Measurements from ENCODE around the gene TRIO.

TRIO gene

GRCh38 chr5:14397717-14398116 is 254.6 kb downstream of the TRIO start:
- peak; percentile 52 for ATAC-seq
- TF ChIP-seq ESRRG (CRISPR knock-in tag; IDR thresholded peaks at IDR 0.05) (no peak), ISL1 (CRISPR knock-in tag; IDR thresholded peaks at IDR 0.05) (peak; percentile 34), PATZ1 (CRISPR knock-in tag; IDR thresholded peaks at IDR 0.05; ENCODE audit: borderline replicate concordance) (no peak), ZNF565 (CRISPR knock-in tag; conservative IDR thresholded peaks at IDR 0.05; ENCODE audit: low read depth) (no peak), ZNF8 (CRISPR knock-in tag; IDR thresholded peaks at IDR 0.05) (no peak), CSDC2 (CRISPR knock-in tag; IDR thresholded peaks at IDR 0.05) (peak; percentile 76; the same call in 1 of the 2 replicates), SNAI2 (CRISPR knock-in tag; IDR thresholded peaks at IDR 0.05) (0 out of 2 replicates have a peak, but pooled peaks have one; percentile 25)

- ATAC-seq: peak; percentile 51
- no peak for TF ChIP-seq CSDC2 (CRISPR knock-in tag; IDR thresholded peaks at IDR 0.05)
- TF ChIP-seq ISL1 (CRISPR knock-in tag; IDR thresholded peaks at IDR 0.05): peak; percentile 36; the same call in 1 of the 2 replicates
- TF ChIP-seq PATZ1 (CRISPR knock-in tag; IDR thresholded peaks at IDR 0.05; ENCODE audit: borderline replicate concordance): no peak
- TF ChIP-seq BACH2 (CRISPR knock-in tag; IDR thresholded peaks at IDR 0.05; ENCODE audit: borderline replicate concordance): no peak
- no peak for TF ChIP-seq ZC3H10 (CRISPR knock-in tag; IDR thresholded peaks at IDR 0.05)
These were observed 256.0 kb downstream of the TRIO start for GRCh38 chr5:14399054-14399692.

GRCh38 chr5:14400085-14400484 is 256.9 kb downstream of the TRIO start:
- ATAC-seq: peak; percentile 64

More at GRCh38 chr5:14400085-14400484, 256.9 kb downstream of the TRIO start:
- TF ChIP-seq CSRNP3 (CRISPR knock-in tag; IDR thresholded peaks at IDR 0.05): peak; percentile 86; the same call in 1 of the 2 replicates
- no peak for TF ChIP-seq OSR1 (CRISPR knock-in tag; IDR thresholded peaks at IDR 0.05)
- TF ChIP-seq BACH2 (CRISPR knock-in tag; IDR thresholded peaks at IDR 0.05; ENCODE audit: borderline replicate concordance): no peak
- peak; percentile 84 for TF ChIP-seq ZC3H10 (CRISPR knock-in tag; IDR thresholded peaks at IDR 0.05)
- TF ChIP-seq ZFP3 (CRISPR knock-in tag; IDR thresholded peaks at IDR 0.05): peak; percentile 55; the same call in 1 of the 2 replicates
- TF ChIP-seq SNAI2 (CRISPR knock-in tag; IDR thresholded peaks at IDR 0.05): peak; percentile 85; the same call in 1 of the 2 replicates
- TF ChIP-seq CREB5 (CRISPR knock-in tag; IDR thresholded peaks at IDR 0.05; ENCODE audit: low read depth): peak; percentile 97
- no peak for TF ChIP-seq ZNF70 (CRISPR knock-in tag; IDR thresholded peaks at IDR 0.05)
- peak; percentile 93; the same call in 1 of the 2 replicates for TF ChIP-seq TOX (CRISPR knock-in tag; IDR thresholded peaks at IDR 0.05; ENCODE audit: borderline replicate concordance)
- TF ChIP-seq ESRRG (CRISPR knock-in tag; IDR thresholded peaks at IDR 0.05): no peak
- TF ChIP-seq RARB (CRISPR knock-in tag; IDR thresholded peaks at IDR 0.05): 0 out of 2 replicates have a peak, but pooled peaks have one; percentile 30
- TF ChIP-seq ZNF8 (CRISPR knock-in tag; IDR thresholded peaks at IDR 0.05): peak; percentile 24; the same call in 1 of the 2 replicates
- TF ChIP-seq GLIS3 (CRISPR knock-in tag; IDR thresholded peaks at IDR 0.05): peak; percentile 88
- TF ChIP-seq PATZ1 (CRISPR knock-in tag; IDR thresholded peaks at IDR 0.05; ENCODE audit: borderline replicate concordance): peak; percentile 96
- TF ChIP-seq TCF4 (CRISPR knock-in tag; IDR thresholded peaks at IDR 0.05; ENCODE audit: borderline replicate concordance): peak; percentile 85
- TF ChIP-seq TSHZ2 (CRISPR knock-in tag; IDR thresholded peaks at IDR 0.05): peak; percentile 95
- TF ChIP-seq ISL1 (CRISPR knock-in tag; IDR thresholded peaks at IDR 0.05): peak; percentile 98
- TF ChIP-seq PPARA (CRISPR knock-in tag; IDR thresholded peaks at IDR 0.05; ENCODE audit: borderline replicate concordance): no peak
- 0 out of 2 replicates have a peak, but pooled peaks have one; percentile 36 for TF ChIP-seq ZNF565 (CRISPR knock-in tag; conservative IDR thresholded peaks at IDR 0.05; ENCODE audit: low read depth)
- TF ChIP-seq POU6F1 (CRISPR knock-in tag; IDR thresholded peaks at IDR 0.05; ENCODE audit: borderline replicate concordance, low read depth): peak; percentile 95
- TF ChIP-seq CSDC2 (CRISPR knock-in tag; IDR thresholded peaks at IDR 0.05): 0 out of 2 replicates have a peak, but pooled peaks have one; percentile 57
- TF ChIP-seq ARNTL (CRISPR knock-in tag; IDR thresholded peaks at IDR 0.05; ENCODE audit: borderline replicate concordance, low read depth): no peak
- TF ChIP-seq ZFP30 (CRISPR knock-in tag; IDR thresholded peaks at IDR 0.05): no peak
